Measurements from ENCODE around the gene GPX7. TPM values are rescaled to one million over a fixed set of nuclear protein-coding genes. Genes with fewer than 3 reads are reported as not detected.

Gene GPX7
- total RNA-seq, 4 donors from 2014 or later, result 1.7 to 13.0 (median 6.6) TPM

DNA sequence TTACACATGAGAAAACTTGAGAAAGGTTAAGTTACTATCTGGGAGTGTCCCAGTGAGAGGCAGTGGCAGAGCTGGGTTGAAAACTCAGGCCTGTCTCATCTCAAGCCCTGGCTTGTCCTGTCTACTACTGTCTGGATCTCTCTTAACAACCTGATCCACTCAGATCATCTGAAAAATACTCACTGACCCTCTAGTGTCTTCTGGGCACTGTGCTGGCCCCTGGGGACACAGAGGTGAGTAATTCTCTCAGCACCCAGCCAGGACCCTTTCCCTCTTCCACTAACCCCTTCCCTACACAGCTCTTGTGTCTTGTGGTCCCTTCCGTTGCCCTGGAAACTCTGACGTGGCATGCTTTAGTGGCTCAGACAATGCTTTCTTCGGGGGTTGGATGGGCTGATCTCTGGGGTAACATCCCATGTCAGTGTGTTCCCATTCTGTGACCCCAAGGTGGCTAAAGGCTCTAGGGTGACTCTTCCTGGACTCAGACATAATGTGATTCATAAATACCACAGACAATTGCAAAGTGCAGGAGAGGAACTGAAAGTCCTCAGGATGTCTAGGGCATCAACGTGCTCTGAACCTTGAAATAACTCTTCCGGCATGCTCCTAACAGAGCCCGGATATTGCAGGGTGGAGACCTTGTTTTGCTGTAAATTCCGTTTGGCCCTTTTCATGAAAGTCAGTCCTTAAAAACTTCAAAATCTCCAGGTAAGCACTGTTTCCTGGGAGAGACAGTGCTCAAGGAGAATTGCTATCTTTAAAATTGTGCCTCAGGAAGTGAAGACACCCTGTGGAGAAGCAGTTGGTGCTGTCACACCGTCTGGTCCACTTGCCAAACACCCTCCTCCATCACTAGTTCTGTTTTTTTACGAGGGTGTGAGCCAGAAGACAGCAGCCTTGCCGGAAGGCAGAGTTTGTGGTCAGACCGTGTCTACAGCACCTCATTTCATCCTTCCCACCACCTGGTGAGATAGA is 34.8 kb downstream of the GPX7 start:
- in situ Hi-C loops (cut with MboI; ENCODE audit: low sequenced_read_pairs in 4 of 4), result no loop called here
- H3K27ac ChIP-seq, result peak overlapping the region; percentile 12 to 56 (median 46)
- peaks cover 11 to 16% of the 10 kb centered on the region in 2 donors for H3K4me1 ChIP-seq
- no peaks in the 10 kb centered on the region for H3K36me3 ChIP-seq
- ATAC-seq, result peak; percentile 20 to 28
- no peak for TF ChIP-seq POLR2A (IDR thresholded peaks at IDR 0.05)
- no peak for TF ChIP-seq CTCF (IDR thresholded peaks at IDR 0.05 in 4 of 5, conservative IDR thresholded peaks at IDR 0.05 in 1 of 5)
- no peak overlapping the region for H3K4me3 ChIP-seq
- DNase-seq, result no peak
- H3K9me3 ChIP-seq, result no peaks in the 10 kb centered on the region
- no peaks in the 10 kb centered on the region for H3K27me3 ChIP-seq
- intact Hi-C loops (cut with DNase I; ENCODE audit: low total_unique reads), result no loop called here

DNA sequence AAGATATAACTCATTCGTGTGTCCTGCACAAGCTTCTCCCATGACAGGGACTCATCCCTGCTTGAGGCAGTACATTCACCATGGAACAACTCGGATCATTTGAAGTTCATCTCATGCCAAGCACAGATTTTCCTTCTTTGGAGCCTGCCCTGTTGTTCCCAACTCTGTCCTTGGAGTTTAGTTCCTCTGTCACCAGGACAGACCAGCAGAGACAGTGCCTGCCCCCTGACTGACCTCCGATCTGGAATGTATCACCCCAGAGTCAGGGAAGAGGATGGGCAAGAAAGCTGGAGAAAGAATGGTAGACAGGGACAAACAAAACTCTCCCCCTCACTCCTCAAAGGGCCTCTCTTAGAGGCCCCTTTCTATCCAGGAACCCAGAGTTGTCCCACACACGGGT is 35.8 kb downstream of the GPX7 start:
- DNase-seq (no peak), ATAC-seq (no peak)
- no peaks in the 10 kb centered on the region for H3K9me3 ChIP-seq
- H3K27ac ChIP-seq, result no peak overlapping the region
- peaks cover 11 to 12% of the 10 kb centered on the region in 2 donors for H3K4me1 ChIP-seq
- in situ Hi-C loops (cut with MboI; ENCODE audit: low sequenced_read_pairs in 4 of 4), result no loop called here
- no peaks in the 10 kb centered on the region for H3K36me3 ChIP-seq
- TF ChIP-seq POLR2A (IDR thresholded peaks at IDR 0.05), result no peak
- TF ChIP-seq CTCF (IDR thresholded peaks at IDR 0.05 in 4 of 5, conservative IDR thresholded peaks at IDR 0.05 in 1 of 5), result no peak
- intact Hi-C loops (cut with DNase I; ENCODE audit: low total_unique reads), result no loop called here
- no peak overlapping the region for H3K4me3 ChIP-seq
- H3K27me3 ChIP-seq, result no peaks in the 10 kb centered on the region

- H3K27me3 ChIP-seq, result no peaks in the 10 kb centered on the region
- H3K4me3 ChIP-seq, result no peak overlapping the region
- H3K9me3 ChIP-seq, result no peaks in the 10 kb centered on the region
- intact Hi-C loops (cut with DNase I; ENCODE audit: low total_unique reads) (no loop called here), in situ Hi-C loops (cut with MboI; ENCODE audit: low sequenced_read_pairs in 4 of 4) (no loop called here)
- DNase-seq (no peak), ATAC-seq (no peak)
- TF ChIP-seq CTCF (IDR thresholded peaks at IDR 0.05 in 4 of 5, conservative IDR thresholded peaks at IDR 0.05 in 1 of 5), result no peak
- no peak for TF ChIP-seq POLR2A (IDR thresholded peaks at IDR 0.05)
- H3K4me1 ChIP-seq, result peaks cover 8 to 11% of the 10 kb centered on the region in 2 donors
- no peaks in the 10 kb centered on the region for H3K36me3 ChIP-seq
- no peak overlapping the region for H3K27ac ChIP-seq
These were observed 38.5 kb downstream of the GPX7 start for GRCh38 chr1:52640697-52641096.

- no peak overlapping the region for H3K27ac ChIP-seq
- no peak overlapping the region for H3K4me3 ChIP-seq
- H3K27me3 ChIP-seq, result no peaks in the 10 kb centered on the region
- H3K9me3 ChIP-seq, result no peaks in the 10 kb centered on the region
- in situ Hi-C loops (cut with MboI; ENCODE audit: low sequenced_read_pairs in 4 of 4) (no loop called here), intact Hi-C loops (cut with DNase I; ENCODE audit: low total_unique reads) (no loop called here)
- H3K4me1 ChIP-seq, result peaks cover 8 to 11% of the 10 kb centered on the region in 2 donors
- no peak for ATAC-seq
- no peak for DNase-seq
- H3K36me3 ChIP-seq, result no peaks in the 10 kb centered on the region
- TF ChIP-seq CTCF (IDR thresholded peaks at IDR 0.05 in 4 of 5, conservative IDR thresholded peaks at IDR 0.05 in 1 of 5) (no peak), POLR2A (IDR thresholded peaks at IDR 0.05) (no peak)
These were observed 39.1 kb downstream of the GPX7 start for GRCh38 chr1:52641307-52641706.
